ENCODE measurements around the gene ARHGAP28. TPM values are rescaled to one million over a fixed set of nuclear protein-coding genes. Genes with fewer than 3 reads are reported as not detected.

Gene ARHGAP28
- polyA plus RNA-seq, 1 of the 3 experiments (the other 2 are of a cell fraction): 0.99 TPM

DNA sequence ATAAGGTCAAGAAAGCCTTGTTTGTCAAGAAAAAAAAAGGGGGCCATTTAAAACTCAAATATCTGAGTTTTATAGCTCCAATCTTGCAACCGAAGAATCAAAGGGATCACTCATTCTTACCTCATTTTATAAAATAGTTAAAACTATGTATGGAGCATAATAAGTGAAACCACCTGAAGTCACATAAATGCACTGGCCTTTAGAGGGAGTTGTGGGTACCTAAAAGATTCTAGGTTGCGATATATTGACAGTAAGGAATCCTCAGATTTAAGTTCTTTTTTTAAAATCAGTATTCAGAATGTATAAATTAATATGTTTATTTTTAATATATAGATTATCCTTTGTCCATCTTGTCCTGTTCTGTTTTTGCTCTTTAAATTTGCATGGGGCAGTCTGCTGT lies 3.4 kb downstream of the ARHGAP28 start:
- Histone ChIP-seq H3K4me2 (no peak overlapping the region), H3K79me2 (ENCODE audit: insufficient read depth) (no peaks in the 10 kb centered on the region), H2AFZ (ENCODE audit: low read depth) (no peak overlapping the region), H3K4me1 (ENCODE audit: control insufficient read depth in 1 of 2, insufficient read depth in 2 of 2, low read depth in 1 of 2, low read length in 1 of 2) (peaks cover 5 to 16% of the 10 kb centered on the region in 2 experiments; a peak in 3 of 4 replicates), H3F3A (replicated peaks; ENCODE audit: insufficient read depth) (peaks cover 19% of the 10 kb centered on the region), H3K27ac (ENCODE audit: low read depth in 2 of 2, low read length in 1 of 2) (no peak overlapping the region), H3K9ac (no peak overlapping the region), H4K20me1 (ENCODE audit: insufficient read depth) (no peaks in the 10 kb centered on the region), H3K27me3 (ENCODE audit: insufficient read depth) (peaks cover 5% of the 10 kb centered on the region; the same call in 1 of the 2 replicates), H3K9me3 (no peaks in the 10 kb centered on the region), H3K36me3 (replicated peaks in 1 of 2; ENCODE audit: control insufficient read depth in 1 of 2, insufficient read depth in 2 of 2, low read length in 1 of 2) (no peaks in the 10 kb centered on the region), H3K4me3 (ENCODE audit: low read depth in 2 of 2, low read length in 1 of 2) (no peak overlapping the region), H3K9me2 (no peaks in the 10 kb centered on the region)
- ChIA-PET POLR2A (no interaction called here), CTCF (interaction anchor here (0.6 to 1.8 kb wide), 7 partner anchors 12 to 599 kb away, joined by 3 to 8 read pairs (median 3); no protein-coding TSS in a partner anchor)
- 84% methylated on average over 2 of the region's 2 CpGs for WGBS (ENCODE audit: low lambda C conversion rate)
- peak; percentile 38; the same call in 1 of the 2 replicates for TF ChIP-seq RAD21 (IDR thresholded peaks at IDR 0.05; ENCODE audit: low read length)
- TF ChIP-seq YY1 (IDR thresholded peaks at IDR 0.05; ENCODE audit: low read depth): no peak
- no peak for DNase-seq

DNA sequence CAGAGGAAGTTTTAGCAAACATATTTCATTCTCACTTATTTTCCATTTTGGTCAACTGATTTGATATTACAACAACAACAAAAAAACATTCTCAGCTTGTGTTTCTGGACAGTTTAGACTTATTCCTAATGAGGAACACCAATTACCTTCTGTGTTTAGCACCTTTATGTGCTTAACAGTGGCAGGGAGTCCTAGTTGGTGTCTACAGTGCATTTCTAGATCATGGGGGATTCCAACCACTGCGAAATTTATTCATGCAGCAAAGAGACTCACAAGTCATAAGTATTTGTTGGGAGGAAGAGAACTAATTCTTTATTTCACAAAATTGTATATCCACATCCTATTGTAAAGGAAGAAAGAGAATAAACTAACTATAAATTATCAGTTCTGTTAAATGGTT lies 4.2 kb downstream of the ARHGAP28 start:
- H3K9me3 ChIP-seq: no peaks in the 10 kb centered on the region
- 70% methylated on average over 1 of the region's 1 CpG for WGBS (ENCODE audit: low lambda C conversion rate)
- ChIA-PET CTCF (interaction anchor here (0.6 to 1.8 kb wide), 5 partner anchors 11 to 192 kb away, joined by 3 to 8 read pairs (median 4); no protein-coding TSS in a partner anchor), POLR2A (no interaction called here)
- no peak overlapping the region for H3K9ac ChIP-seq
- no peaks in the 10 kb centered on the region for H3K36me3 ChIP-seq (replicated peaks in 1 of 2; ENCODE audit: control insufficient read depth in 1 of 2, insufficient read depth in 2 of 2, low read length in 1 of 2)
- no peaks in the 10 kb centered on the region for H3K9me2 ChIP-seq
- H3K4me3 ChIP-seq (ENCODE audit: low read depth in 2 of 2, low read length in 1 of 2): no peak overlapping the region
- H3K79me2 ChIP-seq (ENCODE audit: insufficient read depth): no peaks in the 10 kb centered on the region
- TF ChIP-seq, protein P1, sequence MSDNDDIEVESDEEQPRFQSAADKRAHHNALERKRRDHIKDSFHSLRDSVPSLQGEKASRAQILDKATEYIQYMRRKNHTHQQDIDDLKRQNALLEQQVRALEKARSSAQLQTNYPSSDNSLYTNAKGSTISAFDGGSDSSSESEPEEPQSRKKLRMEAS (IDR thresholded peaks at IDR 0.05; ENCODE audit: low read depth): no peak
- no peak for TF ChIP-seq RCOR1 (IDR thresholded peaks at IDR 0.05; ENCODE audit: low read length)
- no peak for TF ChIP-seq TCF12 (IDR thresholded peaks at IDR 0.05)
- no peak for TF ChIP-seq GATA2 (CRISPR knock-in tag; IDR thresholded peaks at IDR 0.05)
- TF ChIP-seq JUND (IDR thresholded peaks at IDR 0.05): no peak
- TF ChIP-seq EP300 (IDR thresholded peaks at IDR 0.05; ENCODE audit: borderline replicate concordance in 1 of 2, low read depth in 1 of 2, low read length in 1 of 2): no peak
- TF ChIP-seq, protein P2, sequence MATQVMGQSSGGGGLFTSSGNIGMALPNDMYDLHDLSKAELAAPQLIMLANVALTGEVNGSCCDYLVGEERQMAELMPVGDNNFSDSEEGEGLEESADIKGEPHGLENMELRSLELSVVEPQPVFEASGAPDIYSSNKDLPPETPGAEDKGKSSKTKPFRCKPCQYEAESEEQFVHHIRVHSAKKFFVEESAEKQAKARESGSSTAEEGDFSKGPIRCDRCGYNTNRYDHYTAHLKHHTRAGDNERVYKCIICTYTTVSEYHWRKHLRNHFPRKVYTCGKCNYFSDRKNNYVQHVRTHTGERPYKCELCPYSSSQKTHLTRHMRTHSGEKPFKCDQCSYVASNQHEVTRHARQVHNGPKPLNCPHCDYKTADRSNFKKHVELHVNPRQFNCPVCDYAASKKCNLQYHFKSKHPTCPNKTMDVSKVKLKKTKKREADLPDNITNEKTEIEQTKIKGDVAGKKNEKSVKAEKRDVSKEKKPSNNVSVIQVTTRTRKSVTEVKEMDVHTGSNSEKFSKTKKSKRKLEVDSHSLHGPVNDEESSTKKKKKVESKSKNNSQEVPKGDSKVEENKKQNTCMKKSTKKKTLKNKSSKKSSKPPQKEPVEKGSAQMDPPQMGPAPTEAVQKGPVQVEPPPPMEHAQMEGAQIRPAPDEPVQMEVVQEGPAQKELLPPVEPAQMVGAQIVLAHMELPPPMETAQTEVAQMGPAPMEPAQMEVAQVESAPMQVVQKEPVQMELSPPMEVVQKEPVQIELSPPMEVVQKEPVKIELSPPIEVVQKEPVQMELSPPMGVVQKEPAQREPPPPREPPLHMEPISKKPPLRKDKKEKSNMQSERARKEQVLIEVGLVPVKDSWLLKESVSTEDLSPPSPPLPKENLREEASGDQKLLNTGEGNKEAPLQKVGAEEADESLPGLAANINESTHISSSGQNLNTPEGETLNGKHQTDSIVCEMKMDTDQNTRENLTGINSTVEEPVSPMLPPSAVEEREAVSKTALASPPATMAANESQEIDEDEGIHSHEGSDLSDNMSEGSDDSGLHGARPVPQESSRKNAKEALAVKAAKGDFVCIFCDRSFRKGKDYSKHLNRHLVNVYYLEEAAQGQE (IDR thresholded peaks at IDR 0.05; ENCODE audit: low read depth, low read length): no peak
- TF ChIP-seq, protein P3, sequence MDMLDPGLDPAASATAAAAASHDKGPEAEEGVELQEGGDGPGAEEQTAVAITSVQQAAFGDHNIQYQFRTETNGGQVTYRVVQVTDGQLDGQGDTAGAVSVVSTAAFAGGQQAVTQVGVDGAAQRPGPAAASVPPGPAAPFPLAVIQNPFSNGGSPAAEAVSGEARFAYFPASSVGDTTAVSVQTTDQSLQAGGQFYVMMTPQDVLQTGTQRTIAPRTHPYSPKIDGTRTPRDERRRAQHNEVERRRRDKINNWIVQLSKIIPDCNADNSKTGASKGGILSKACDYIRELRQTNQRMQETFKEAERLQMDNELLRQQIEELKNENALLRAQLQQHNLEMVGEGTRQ (IDR thresholded peaks at IDR 0.05; ENCODE audit: borderline replicate concordance, low read depth, low read length): no peak
- TF ChIP-seq, protein P4, sequence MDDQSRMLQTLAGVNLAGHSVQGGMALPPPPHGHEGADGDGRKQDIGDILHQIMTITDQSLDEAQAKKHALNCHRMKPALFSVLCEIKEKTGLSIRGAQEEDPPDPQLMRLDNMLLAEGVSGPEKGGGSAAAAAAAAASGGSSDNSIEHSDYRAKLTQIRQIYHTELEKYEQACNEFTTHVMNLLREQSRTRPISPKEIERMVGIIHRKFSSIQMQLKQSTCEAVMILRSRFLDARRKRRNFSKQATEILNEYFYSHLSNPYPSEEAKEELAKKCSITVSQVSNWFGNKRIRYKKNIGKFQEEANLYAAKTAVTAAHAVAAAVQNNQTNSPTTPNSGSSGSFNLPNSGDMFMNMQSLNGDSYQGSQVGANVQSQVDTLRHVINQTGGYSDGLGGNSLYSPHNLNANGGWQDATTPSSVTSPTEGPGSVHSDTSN (IDR thresholded peaks at IDR 0.05): no peak
- TF ChIP-seq, protein P5, sequence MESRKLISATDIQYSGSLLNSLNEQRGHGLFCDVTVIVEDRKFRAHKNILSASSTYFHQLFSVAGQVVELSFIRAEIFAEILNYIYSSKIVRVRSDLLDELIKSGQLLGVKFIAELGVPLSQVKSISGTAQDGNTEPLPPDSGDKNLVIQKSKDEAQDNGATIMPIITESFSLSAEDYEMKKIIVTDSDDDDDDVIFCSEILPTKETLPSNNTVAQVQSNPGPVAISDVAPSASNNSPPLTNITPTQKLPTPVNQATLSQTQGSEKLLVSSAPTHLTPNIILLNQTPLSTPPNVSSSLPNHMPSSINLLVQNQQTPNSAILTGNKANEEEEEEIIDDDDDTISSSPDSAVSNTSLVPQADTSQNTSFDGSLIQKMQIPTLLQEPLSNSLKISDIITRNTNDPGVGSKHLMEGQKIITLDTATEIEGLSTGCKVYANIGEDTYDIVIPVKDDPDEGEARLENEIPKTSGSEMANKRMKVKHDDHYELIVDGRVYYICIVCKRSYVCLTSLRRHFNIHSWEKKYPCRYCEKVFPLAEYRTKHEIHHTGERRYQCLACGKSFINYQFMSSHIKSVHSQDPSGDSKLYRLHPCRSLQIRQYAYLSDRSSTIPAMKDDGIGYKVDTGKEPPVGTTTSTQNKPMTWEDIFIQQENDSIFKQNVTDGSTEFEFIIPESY (IDR thresholded peaks at IDR 0.05; ENCODE audit: borderline replicate concordance, low read depth): no peak
- TF ChIP-seq EZH2phosphoT487 (IDR thresholded peaks at IDR 0.05; ENCODE audit: borderline replicate concordance, low read depth): no peak
- no peak for TF ChIP-seq ELF1 (IDR thresholded peaks at IDR 0.05)
- no peak for TF ChIP-seq YY1 (IDR thresholded peaks at IDR 0.05; ENCODE audit: low read depth)
- TF ChIP-seq RXRA (IDR thresholded peaks at IDR 0.05; ENCODE audit: borderline replicate concordance, low read depth): no peak
- TF ChIP-seq POLR2AphosphoS5 (IDR thresholded peaks at IDR 0.05; ENCODE audit: low read depth, low read length): no peak
- no peaks in the 10 kb centered on the region for H4K20me1 ChIP-seq (ENCODE audit: insufficient read depth)
- no peak overlapping the region for H3K27ac ChIP-seq (ENCODE audit: low read depth in 2 of 2, low read length in 1 of 2)
- peaks cover 16% of the 10 kb centered on the region for H3F3A ChIP-seq (replicated peaks; ENCODE audit: insufficient read depth)
- H3K27me3 ChIP-seq (ENCODE audit: insufficient read depth): peaks cover 2% of the 10 kb centered on the region; the same call in 1 of the 2 replicates
- H3K4me2 ChIP-seq: no peak overlapping the region
- H3K4me1 ChIP-seq (ENCODE audit: control insufficient read depth in 1 of 2, insufficient read depth in 2 of 2, low read depth in 1 of 2, low read length in 1 of 2): peaks cover 5 to 16% of the 10 kb centered on the region in 2 experiments; a peak in 3 of 4 replicates
- no peak overlapping the region for H2AFZ ChIP-seq (ENCODE audit: low read depth)
- no peak for DNase-seq
